ENCODE results near the gene BPIFB6. TPM values are rescaled to one million over a fixed set of nuclear protein-coding genes. Genes with fewer than 3 reads are reported as not detected.

The BPIFB6 gene
- polyA plus RNA-seq, 4 donors = 0.09 TPM; not detected in 3

DNA sequence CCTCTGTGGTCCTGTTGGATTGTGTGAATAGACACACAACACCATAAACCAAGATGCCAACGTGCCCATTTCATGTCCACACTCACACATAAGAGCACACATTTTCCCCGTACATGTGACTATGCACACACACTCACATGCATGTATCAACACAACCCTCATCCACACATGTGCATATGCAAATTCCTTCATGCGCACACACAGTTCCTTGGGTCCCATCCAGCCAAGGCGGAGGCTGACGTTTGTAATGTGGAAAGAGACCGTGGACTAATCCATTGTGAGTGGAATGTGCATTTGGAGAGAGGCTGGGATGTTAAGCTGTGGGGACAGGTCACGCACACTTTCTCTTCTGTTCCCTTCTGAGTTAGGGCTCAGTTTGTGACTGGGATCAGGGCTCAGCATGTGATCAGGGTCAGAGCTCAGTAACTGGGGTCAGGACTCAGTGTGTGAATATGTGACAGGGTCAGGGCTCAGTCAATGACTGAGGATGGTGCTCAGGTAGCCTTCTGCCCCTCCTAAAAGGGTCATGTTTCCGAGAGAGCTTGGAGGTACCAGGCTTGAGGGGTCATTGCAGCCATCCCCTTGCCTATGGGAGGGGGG is 24.6 kb upstream of the BPIFB6 start:
- H3K4me1 ChIP-seq (ENCODE audit: control insufficient read depth in 3 of 3, insufficient read depth in 2 of 3, low read depth in 1 of 3, low read length in 2 of 3) = no peaks in the 10 kb centered on the region
- peaks cover 0 to 4% of the 10 kb centered on the region in 2 donors for H3K9me3 ChIP-seq (ENCODE audit: control insufficient read depth in 2 of 2, insufficient read depth in 1 of 2, low read depth in 1 of 2, low read length in 1 of 2)
- no peaks in the 10 kb centered on the region for H3K36me3 ChIP-seq (ENCODE audit: control insufficient read depth in 3 of 3, insufficient read depth in 2 of 3, low read depth in 1 of 3, low read length in 3 of 3)
- no peak for FAIRE-seq
- WGBS, 3 donors = 76 to 87% (median 86%) methylated on average over 8 of the region's 8 CpGs
- no peak overlapping the region for H3K4me3 ChIP-seq (ENCODE audit: low read depth in 1 of 3, low read length in 3 of 3)
- no peaks in the 10 kb centered on the region for H3K27me3 ChIP-seq (ENCODE audit: control insufficient read depth in 3 of 3, insufficient read depth in 3 of 3, low read length in 3 of 3)
- H3K27ac ChIP-seq (ENCODE audit: low read depth in 1 of 3, low read length in 2 of 3) = no peak overlapping the region
- DNase-seq = no peak

DNA sequence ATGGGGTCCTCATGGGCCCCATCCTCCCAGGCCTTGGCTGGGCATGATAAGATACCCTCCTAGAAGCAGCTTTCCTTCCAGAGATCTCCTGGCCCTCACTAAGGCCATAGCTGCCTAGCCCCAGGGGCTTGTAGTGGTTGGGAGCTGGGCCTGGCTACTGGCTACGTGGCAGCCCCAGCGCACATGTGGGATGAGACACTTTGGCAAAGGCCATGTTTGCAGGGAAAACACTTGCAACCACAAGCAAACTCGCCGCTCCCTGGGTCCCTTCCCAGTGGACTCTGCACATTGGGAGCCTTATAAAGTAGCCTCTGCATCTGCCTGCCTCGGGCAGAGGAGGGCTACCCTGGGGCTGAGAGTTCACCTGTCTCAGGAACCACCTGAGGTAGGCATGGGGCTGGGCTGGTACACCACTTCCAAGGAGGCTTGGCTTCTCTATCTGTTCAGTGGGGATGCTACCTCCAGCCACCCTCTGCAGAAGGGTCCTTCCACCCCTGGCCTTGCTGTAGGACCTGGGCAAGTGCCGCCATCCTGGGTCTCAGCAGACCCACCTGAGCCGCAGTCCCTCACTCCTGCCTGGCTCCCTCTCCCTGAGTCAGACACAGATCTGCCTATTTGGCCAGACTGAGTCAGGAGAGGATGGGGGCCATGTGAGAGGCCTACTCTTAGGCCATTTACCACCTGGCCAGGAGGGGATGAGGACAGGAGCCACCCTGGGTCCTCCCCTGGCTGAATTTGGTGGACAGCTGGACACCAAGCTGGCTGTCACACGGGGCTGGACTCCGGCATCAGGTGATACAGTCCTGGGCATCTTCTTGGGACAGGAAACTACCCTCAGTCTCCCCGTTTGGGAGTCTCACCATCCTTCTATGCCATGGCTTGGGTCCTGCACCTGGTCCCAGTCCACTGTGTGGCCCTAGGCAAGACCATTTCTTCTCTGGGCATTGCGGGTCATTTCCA is 23.8 kb upstream of the BPIFB6 start, which contains the start of gene BPIFB2:
Gene BPIFB2 (plus strand): TSS at position 329 of the 960 bp plus-strand sequence. CDS start 871 bp downstream, outside the sequence.
- WGBS, 3 donors = 76 to 84% (median 79%) methylated on average over 11 of the region's 11 CpGs

DNA sequence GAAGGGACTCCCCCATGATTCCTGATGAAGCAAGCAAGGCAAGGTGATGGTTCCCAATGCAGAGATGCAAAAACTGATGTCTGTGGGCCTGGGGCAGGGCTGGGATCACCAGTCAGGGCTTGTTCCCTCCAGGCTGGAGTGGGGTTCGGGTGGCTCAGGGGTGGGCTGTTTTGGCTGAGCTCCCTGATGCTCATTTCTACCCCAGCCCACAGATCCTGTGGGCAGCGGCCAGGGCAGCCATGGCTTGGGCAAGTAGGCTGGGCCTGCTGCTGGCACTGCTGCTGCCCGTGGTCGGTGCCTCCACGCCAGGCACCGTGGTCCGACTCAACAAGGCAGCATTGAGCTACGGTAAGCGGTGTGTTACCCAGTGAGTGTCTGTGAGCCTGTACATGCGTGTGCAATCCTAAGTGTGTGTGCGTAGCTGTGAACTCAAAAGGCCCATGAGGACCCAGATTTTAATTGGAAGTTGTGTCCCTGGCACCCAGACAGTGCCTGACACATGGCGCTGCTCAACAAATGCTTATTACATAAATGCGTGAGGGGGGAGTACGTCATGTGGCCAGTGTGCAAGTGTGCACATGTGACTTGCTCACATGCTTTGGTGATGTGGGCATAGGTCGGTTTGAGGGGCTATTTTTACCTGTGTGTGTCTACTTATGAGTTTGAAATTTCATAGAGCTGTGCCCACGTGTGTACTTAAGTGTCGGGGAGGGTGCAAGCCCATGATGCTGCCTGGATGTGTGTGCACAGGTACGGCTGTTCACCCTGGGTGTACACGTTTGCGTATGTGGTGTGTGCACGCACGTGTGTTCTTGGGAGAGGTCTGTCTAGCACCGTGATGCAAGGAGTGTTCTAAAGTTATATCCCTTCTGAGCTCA is 22.9 kb upstream of the BPIFB6 start:
- H3K9me3 ChIP-seq (ENCODE audit: control insufficient read depth in 2 of 2, insufficient read depth in 1 of 2, low read depth in 1 of 2, low read length in 1 of 2) = peaks cover 0 to 4% of the 10 kb centered on the region in 2 donors
- H3K4me3 ChIP-seq (ENCODE audit: low read depth in 1 of 3, low read length in 3 of 3) = no peak overlapping the region
- DNase-seq (no peak), FAIRE-seq (no peak)
- H3K4me1 ChIP-seq (ENCODE audit: control insufficient read depth in 3 of 3, insufficient read depth in 2 of 3, low read depth in 1 of 3, low read length in 2 of 3) = no peaks in the 10 kb centered on the region
- H3K27ac ChIP-seq (ENCODE audit: low read depth in 1 of 3, low read length in 2 of 3) = no peak overlapping the region
- 80 to 85% (median 82%) methylated on average over 23 of the region's 23 CpGs for WGBS, 3 donors
- peaks cover 0 to 3% (median 0%) of the 10 kb centered on the region in 3 donors for H3K27me3 ChIP-seq (ENCODE audit: control insufficient read depth in 3 of 3, insufficient read depth in 3 of 3, low read length in 3 of 3)
- no peaks in the 10 kb centered on the region for H3K36me3 ChIP-seq (ENCODE audit: control insufficient read depth in 3 of 3, insufficient read depth in 2 of 3, low read depth in 1 of 3, low read length in 3 of 3)

More for the DNA sequence above, 23.8 kb upstream of the BPIFB6 start, which contains the start of gene BPIFB2:
- H3K9me3 ChIP-seq (ENCODE audit: control insufficient read depth in 2 of 2, insufficient read depth in 1 of 2, low read depth in 1 of 2, low read length in 1 of 2) = peaks cover 0 to 4% of the 10 kb centered on the region in 2 donors
- H3K27ac ChIP-seq (ENCODE audit: low read depth in 1 of 3, low read length in 2 of 3) = no peak within 1 kb of the TSS
- peaks cover 0 to 3% (median 0%) of the 10 kb centered on the region in 3 donors for H3K27me3 ChIP-seq (ENCODE audit: control insufficient read depth in 3 of 3, insufficient read depth in 3 of 3, low read length in 3 of 3)
- no peaks in the 10 kb centered on the region for H3K4me1 ChIP-seq (ENCODE audit: control insufficient read depth in 3 of 3, insufficient read depth in 2 of 3, low read depth in 1 of 3, low read length in 2 of 3)
- no peak for FAIRE-seq
- DNase-seq = no peak
- no peak within 1 kb of the TSS for H3K4me3 ChIP-seq (ENCODE audit: low read depth in 1 of 3, low read length in 3 of 3)
- no peaks in the 10 kb centered on the region for H3K36me3 ChIP-seq (ENCODE audit: control insufficient read depth in 3 of 3, insufficient read depth in 2 of 3, low read depth in 1 of 3, low read length in 3 of 3)

DNA sequence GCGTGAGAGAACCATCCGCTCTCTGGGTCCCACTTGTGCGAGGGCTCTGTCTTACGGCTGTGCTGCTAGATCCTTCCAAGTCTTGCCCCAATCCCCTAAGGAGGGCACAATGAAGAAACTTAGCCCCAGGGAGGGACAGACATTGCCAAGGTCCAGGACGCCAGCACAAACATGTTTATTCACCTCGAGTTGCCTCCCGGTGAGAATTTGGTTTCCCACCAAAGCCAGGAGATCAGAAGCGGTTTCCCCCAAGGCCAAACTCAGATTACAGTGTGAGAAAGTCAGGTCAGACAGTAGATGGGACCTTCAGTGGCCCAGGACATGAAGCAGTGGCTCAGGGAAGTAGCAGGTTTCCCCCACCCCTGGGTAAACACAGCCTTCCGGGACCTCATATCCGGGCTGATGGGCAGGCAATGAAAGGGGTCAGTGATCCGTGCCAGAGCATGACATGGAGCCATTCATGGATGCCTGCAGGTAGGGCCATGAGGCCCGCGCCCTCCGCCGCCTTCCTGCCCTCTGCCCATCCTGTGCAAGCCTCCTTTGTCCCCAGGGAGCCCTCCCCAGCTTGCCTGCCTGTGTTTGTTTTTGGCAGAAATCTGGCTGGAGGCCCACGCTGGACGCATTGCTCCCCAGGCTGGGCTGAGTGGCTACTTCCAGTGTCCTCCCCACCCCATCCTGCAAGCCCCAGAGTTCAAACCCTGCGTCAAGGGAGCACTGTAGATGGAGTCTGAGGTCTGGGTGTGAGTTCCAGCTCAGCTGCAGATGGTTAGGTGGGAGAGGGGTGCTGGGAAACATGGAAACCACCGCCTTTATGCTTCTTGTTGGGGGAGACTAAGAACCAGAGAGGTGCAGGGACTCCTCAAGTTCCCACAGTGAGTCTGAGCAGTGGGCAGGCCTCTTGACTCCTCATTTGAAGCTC is 22.0 kb upstream of the BPIFB6 start:
- Histone ChIP-seq H3K27ac (ENCODE audit: low read depth in 1 of 3, low read length in 2 of 3) (no peak overlapping the region), H3K4me3 (ENCODE audit: low read depth in 1 of 3, low read length in 3 of 3) (no peak overlapping the region), H3K27me3 (ENCODE audit: control insufficient read depth in 3 of 3, insufficient read depth in 3 of 3, low read length in 3 of 3) (peaks cover 0 to 3% (median 0%) of the 10 kb centered on the region in 3 donors), H3K4me1 (ENCODE audit: control insufficient read depth in 3 of 3, insufficient read depth in 2 of 3, low read depth in 1 of 3, low read length in 2 of 3) (no peaks in the 10 kb centered on the region), H3K36me3 (ENCODE audit: control insufficient read depth in 3 of 3, insufficient read depth in 2 of 3, low read depth in 1 of 3, low read length in 3 of 3) (no peaks in the 10 kb centered on the region), H3K9me3 (ENCODE audit: control insufficient read depth in 2 of 2, insufficient read depth in 1 of 2, low read depth in 1 of 2, low read length in 1 of 2) (peaks cover 0 to 4% of the 10 kb centered on the region in 2 donors)
- no peak for DNase-seq
- WGBS, 3 donors = 54 to 61% (median 60%) methylated on average over 19 of the region's 19 CpGs
- FAIRE-seq = no peak

DNA sequence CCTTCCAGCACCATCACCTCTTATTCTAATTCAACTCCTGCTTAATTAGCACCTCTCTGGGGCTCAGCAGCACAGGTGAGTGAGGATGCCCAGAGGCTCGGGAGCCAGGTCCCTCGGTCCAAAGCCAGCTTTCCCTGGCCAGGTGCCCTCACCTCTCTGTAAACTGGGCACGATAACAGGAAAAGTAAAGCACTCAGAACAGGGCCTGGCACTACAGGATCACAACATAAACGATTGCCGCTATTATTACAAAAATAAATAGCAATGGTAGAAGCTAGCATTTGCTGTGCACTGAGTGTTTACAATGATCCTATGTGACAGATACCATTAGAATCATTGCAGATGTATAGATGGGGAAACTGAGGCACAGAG is 21.3 kb upstream of the BPIFB6 start:
- Histone ChIP-seq H3K4me1 (ENCODE audit: control insufficient read depth in 3 of 3, insufficient read depth in 2 of 3, low read depth in 1 of 3, low read length in 2 of 3) (no peaks in the 10 kb centered on the region), H3K27me3 (ENCODE audit: control insufficient read depth in 3 of 3, insufficient read depth in 3 of 3, low read length in 3 of 3) (peaks cover 0 to 3% (median 0%) of the 10 kb centered on the region in 3 donors), H3K4me3 (ENCODE audit: low read depth in 1 of 3, low read length in 3 of 3) (no peak overlapping the region), H3K36me3 (ENCODE audit: control insufficient read depth in 3 of 3, insufficient read depth in 2 of 3, low read depth in 1 of 3, low read length in 3 of 3) (no peaks in the 10 kb centered on the region), H3K27ac (ENCODE audit: low read depth in 1 of 3, low read length in 2 of 3) (no peak overlapping the region), H3K9me3 (ENCODE audit: control insufficient read depth in 2 of 2, insufficient read depth in 1 of 2, low read depth in 1 of 2, low read length in 1 of 2) (peaks cover 0 to under 1% of the 10 kb centered on the region in 2 donors)
- no peak for FAIRE-seq
- 65 to 74% (median 70%) methylated on average over 5 of the region's 5 CpGs for WGBS, 3 donors
- no peak for DNase-seq

DNA sequence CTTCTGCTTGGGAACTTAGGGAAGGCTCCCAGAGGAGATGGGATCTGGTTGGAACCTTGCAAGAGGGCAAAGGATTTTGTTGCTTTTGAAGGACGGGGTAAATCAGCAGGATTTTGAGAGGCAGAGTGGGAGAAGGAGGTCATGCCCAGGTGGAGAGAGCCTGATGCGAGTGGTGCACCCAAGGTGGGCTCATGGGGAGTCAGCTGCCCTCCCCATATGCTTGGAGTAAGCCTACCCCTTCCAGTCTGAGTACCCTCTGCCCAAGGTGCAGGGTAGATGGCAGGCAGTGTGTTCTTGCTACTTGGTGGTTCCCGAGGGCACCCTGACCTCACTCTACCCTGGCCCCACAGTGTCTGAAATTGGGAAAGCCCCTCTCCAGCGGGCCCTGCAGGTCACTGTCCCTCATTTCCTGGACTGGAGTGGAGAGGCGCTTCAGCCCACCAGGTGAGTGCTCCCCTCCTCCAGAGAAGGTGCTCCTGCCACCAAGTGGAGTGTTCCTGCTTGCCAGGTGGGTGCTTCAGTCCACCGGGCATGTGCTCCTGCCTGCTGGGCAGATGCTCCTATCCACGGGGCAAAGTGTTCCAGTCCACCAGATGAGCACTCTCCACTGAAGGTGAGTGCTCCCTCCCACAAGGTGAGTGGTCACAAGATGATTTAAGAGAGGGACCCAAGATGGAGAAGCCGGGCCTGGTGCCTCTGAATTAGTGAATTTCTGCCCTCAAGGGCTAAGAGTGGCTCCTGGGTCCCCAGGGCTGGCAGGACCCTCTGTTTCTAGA is 20.6 kb upstream of the BPIFB6 start:
- Histone ChIP-seq H3K27ac (ENCODE audit: low read depth in 1 of 3, low read length in 2 of 3) (no peak overlapping the region), H3K36me3 (ENCODE audit: control insufficient read depth in 3 of 3, insufficient read depth in 2 of 3, low read depth in 1 of 3, low read length in 3 of 3) (no peaks in the 10 kb centered on the region), H3K27me3 (ENCODE audit: control insufficient read depth in 3 of 3, insufficient read depth in 3 of 3, low read length in 3 of 3) (peaks cover 0 to 3% (median 0%) of the 10 kb centered on the region in 3 donors), H3K4me3 (ENCODE audit: low read depth in 1 of 3, low read length in 3 of 3) (no peak overlapping the region), H3K9me3 (ENCODE audit: control insufficient read depth in 2 of 2, insufficient read depth in 1 of 2, low read depth in 1 of 2, low read length in 1 of 2) (no peaks in the 10 kb centered on the region), H3K4me1 (ENCODE audit: control insufficient read depth in 3 of 3, insufficient read depth in 2 of 3, low read depth in 1 of 3, low read length in 2 of 3) (no peaks in the 10 kb centered on the region)
- DNase-seq (no peak), FAIRE-seq (no peak)
- WGBS, 3 donors = 57 to 80% (median 68%) methylated on average over 8 of the region's 8 CpGs

All from small intestine (tissue), 7 donors.